ENCODE results near the gene PPIG. TPM values are rescaled to one million over a fixed set of nuclear protein-coding genes. Genes with fewer than 3 reads are reported as not detected.

Gene PPIG
- total RNA-seq, 1 donor: 35.8 TPM

DNA sequence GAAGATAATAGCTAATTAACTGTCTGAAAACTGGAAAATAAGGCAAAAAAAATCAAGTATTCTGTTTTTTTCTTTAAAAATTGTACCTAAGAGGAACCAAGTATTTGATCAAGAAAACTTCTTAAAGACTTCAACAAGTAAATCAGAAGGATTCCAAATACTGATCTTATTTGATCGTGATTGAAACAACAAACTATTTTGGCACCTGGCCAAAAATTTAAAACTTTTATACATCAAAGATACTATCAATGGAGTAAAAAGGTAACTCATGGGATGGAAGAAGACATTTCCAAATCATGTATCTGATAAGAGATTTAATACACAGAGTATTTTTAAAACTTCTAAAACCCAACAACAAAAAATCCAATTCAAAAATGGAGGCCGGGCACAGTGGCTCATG, 63.3 kb downstream of the PPIG start:
- no peak overlapping the region for H3K4me3 ChIP-seq (ENCODE audit: low read depth, low read length)
- DNase-seq (ENCODE audit: low read depth): no peak
- TF ChIP-seq, protein P1, sequence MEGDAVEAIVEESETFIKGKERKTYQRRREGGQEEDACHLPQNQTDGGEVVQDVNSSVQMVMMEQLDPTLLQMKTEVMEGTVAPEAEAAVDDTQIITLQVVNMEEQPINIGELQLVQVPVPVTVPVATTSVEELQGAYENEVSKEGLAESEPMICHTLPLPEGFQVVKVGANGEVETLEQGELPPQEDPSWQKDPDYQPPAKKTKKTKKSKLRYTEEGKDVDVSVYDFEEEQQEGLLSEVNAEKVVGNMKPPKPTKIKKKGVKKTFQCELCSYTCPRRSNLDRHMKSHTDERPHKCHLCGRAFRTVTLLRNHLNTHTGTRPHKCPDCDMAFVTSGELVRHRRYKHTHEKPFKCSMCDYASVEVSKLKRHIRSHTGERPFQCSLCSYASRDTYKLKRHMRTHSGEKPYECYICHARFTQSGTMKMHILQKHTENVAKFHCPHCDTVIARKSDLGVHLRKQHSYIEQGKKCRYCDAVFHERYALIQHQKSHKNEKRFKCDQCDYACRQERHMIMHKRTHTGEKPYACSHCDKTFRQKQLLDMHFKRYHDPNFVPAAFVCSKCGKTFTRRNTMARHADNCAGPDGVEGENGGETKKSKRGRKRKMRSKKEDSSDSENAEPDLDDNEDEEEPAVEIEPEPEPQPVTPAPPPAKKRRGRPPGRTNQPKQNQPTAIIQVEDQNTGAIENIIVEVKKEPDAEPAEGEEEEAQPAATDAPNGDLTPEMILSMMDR (IDR thresholded peaks at IDR 0.05; ENCODE audit: insufficient read depth, low read depth, low read length): no peak

DNA sequence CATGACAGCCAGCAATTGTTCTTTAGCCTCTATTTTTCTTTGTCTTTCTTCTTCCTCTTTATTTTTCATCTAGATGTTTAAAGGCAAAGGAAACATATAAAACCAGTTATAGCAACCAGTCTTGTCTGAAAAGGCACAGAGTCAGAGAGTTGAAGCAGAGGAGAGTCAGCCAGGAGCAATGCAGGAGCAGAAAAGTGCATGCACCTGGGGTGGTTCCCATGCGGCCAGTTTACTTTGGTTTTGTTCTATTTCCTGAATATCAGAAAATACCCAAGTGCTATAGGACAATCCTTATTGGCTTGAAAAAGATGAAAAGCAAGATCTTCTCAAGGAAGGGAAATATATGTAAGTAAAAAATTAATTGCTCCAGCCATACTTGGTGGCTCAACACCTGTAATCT, 65.1 kb downstream of the PPIG start:
- no peak overlapping the region for H3K4me3 ChIP-seq (ENCODE audit: low read depth, low read length)
- no peak for DNase-seq (ENCODE audit: low read depth)
- TF ChIP-seq, protein P1 (IDR thresholded peaks at IDR 0.05; ENCODE audit: insufficient read depth, low read depth, low read length): no peak

DNA sequence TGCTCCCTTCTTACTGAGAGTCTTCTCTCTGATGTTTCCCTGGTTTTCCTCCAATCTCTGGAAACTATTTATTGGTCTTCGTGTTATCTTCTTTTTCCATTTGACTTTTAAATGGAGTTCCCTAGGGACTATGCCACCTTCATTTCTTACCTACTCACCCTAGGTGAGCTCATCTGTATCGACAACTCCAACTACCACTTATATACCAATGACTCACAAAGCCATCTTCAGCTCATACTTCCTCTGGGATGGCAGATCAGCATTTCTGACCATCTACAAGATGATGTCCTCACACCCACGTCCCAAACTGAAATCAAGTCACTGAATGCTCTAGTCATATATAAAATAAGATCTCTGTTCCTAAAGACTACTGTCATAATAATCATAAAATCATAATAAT, 69.5 kb downstream of the PPIG start:
- H3K4me3 ChIP-seq (ENCODE audit: low read depth, low read length): no peak overlapping the region
- DNase-seq (ENCODE audit: low read depth): no peak
- TF ChIP-seq, protein P1 (IDR thresholded peaks at IDR 0.05; ENCODE audit: insufficient read depth, low read depth, low read length): no peak

DNA sequence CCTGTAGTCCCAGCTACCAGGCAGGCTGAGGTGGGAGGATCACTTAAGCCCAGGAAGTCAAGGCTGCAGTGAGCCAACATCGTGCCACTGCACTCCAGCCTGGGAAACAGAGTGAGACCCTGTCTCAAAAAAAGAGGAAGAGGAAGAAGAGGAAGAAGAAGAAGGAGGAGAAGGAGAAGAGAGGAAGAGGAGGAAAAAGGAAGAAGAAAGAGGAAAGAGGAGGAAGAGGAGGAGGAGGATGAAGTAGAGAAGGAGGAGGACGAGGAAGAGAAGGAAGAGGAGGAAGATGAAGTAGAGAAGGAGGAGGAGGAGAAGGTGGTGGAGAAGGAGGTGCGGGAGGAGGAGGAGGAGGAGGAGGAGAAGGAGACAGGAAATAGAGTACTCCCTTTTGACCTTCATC, 72.0 kb downstream of the PPIG start:
- no peak overlapping the region for H3K4me3 ChIP-seq (ENCODE audit: low read depth, low read length)
- DNase-seq (ENCODE audit: low read depth): no peak
- TF ChIP-seq, protein P1 (IDR thresholded peaks at IDR 0.05; ENCODE audit: insufficient read depth, low read depth, low read length): no peak

DNA sequence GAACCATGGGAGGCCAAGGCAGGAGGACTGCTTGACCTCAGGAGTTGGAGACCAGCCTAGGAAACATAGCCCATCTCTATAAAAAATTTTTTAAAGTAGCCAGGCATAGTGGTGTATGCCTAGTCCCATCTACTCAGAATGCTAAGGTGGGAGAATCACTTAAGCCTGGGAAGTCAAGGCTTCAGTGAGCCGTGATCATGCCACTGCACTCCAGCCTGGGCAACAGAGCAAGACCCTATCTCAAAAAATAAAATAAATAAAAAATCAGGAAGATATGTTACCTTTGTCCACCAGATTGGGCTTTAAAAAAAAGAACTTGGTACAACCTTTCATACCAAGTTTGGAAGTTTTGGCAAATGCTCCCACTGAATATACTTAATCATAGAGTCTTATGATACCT, 74.7 kb downstream of the PPIG start:
- DNase-seq (ENCODE audit: low read depth): no peak
- H3K4me3 ChIP-seq (ENCODE audit: low read depth, low read length): no peak overlapping the region
- TF ChIP-seq, protein P1 (IDR thresholded peaks at IDR 0.05; ENCODE audit: insufficient read depth, low read depth, low read length): no peak

DNA sequence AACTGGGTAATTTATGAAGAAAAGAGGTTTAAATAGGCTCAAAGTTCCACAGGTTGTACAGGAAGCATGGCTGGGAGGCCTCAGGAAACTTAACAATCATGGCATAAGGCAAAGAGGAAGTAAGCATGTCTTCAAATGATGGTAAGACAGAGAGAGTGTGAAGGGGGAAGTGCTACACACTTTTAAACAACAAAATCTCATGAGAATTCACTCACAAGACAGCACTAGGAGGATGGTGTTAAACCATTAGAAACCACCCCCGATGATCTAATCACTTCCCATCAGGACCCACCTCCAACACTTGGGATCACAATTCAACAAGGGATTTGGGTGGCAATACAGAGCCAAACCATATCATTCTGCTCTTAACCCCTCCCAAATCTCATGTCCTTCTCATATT, 75.2 kb downstream of the PPIG start:
- no peak for DNase-seq (ENCODE audit: low read depth)
- TF ChIP-seq, protein P1 (IDR thresholded peaks at IDR 0.05; ENCODE audit: insufficient read depth, low read depth, low read length): no peak
- H3K4me3 ChIP-seq (ENCODE audit: low read depth, low read length): no peak overlapping the region

DNA sequence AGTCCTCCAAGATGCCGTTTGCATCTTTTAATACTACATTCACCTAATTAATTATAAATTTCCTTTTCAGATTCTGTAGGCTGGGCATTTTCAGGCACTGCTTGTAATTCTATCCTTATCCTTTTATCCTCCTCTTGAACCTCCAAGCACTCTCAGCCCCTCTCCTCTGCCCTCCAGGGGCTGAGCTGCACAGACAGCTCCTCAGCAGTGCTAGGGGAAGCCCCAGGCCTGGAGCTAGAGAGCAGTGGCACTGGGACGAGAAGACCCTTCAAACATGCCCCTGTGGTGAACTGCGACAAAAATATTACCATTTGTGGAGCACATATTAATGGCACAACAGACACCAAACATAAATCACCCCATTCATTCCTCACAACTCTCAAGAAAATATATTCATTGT, 77.1 kb downstream of the PPIG start:
- no peak for DNase-seq (ENCODE audit: low read depth)
- no peak overlapping the region for H3K4me3 ChIP-seq (ENCODE audit: low read depth, low read length)
- TF ChIP-seq, protein P1 (IDR thresholded peaks at IDR 0.05; ENCODE audit: insufficient read depth, low read depth, low read length): no peak

Data from fibroblast of villous mesenchyme (primary cell).